Panc1 (cell line): ENCODE data around the gene AIRE.

ENCODE experiments used
- POLR2AphosphoS5 ChIP-seq: IDR thresholded peaks from 2 replicates; pipeline ENCODE4 v1.6.1; 2012; ENCODE audit warnings: mild to moderate bottlenecking, low read depth, low read length, moderate library complexity
- SIN3A ChIP-seq: IDR thresholded peaks from 2 replicates; pipeline ENCODE4 v1.6.1; 2012; ENCODE audit warnings: low read depth, mild to moderate bottlenecking, low read length, moderate library complexity, borderline replicate concordance; ENCODE audit not compliant: insufficient read depth
- TF ChIP-seq, protein P1 (sequence below): fragments of 450-650 bp; IDR thresholded peaks from 2 replicates; pipeline ENCODE4 v1.5.1; 2017; ENCODE audit warnings: mild to moderate bottlenecking
- TF ChIP-seq, protein P2 (sequence below), 2 experiments: IDR thresholded peaks; 2 replicates each; pipeline ENCODE4 v1.6.1; 2011 to 2012; ENCODE audit warnings: low read depth in 2 of 2, control low read depth in 1 of 2, low read length in 1 of 2, mild to moderate bottlenecking in 1 of 2, moderate library complexity in 1 of 2; ENCODE audit not compliant: insufficient read depth in 1 of 2

DNA sequence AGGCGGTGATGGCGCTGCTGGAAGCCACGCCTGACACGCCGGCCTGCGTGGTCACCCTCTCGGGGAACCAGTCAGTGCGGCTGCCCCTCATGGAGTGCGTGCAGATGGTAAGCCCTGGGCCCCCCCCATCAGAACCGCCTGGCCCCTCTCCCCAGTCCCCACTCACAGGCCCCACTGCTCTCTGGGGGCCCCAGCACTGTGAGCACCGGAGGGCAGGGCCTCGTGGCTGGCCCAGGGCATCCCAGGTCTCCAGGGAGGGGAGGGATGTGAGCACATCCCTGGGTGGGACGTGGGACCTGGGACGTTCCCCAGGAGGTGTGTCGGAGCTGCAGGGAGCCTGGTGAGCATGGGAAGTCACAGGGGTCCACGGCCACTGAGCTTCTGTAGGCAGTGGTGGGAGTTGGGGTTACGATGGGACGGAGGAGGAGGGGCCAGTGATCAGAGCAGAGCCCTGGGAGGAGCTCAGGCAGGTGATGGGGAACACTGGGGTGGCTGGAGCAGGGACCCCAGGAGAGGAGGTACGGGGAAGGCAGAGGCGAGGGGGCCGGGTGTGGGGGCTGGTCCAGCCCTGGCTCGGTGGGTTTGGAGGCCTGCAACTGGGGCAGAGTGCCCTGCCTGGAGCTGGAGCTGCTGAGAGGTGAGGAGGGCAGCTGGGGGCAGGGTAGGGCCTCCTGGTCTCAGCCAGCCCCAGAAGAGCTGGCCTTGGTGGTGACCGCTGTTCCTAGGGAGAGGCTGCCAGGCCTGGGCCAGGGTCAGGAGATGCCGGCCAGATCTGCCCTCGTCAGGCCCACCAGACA is 33.0 kb downstream of the AIRE start:
- TF ChIP-seq, protein P1, sequence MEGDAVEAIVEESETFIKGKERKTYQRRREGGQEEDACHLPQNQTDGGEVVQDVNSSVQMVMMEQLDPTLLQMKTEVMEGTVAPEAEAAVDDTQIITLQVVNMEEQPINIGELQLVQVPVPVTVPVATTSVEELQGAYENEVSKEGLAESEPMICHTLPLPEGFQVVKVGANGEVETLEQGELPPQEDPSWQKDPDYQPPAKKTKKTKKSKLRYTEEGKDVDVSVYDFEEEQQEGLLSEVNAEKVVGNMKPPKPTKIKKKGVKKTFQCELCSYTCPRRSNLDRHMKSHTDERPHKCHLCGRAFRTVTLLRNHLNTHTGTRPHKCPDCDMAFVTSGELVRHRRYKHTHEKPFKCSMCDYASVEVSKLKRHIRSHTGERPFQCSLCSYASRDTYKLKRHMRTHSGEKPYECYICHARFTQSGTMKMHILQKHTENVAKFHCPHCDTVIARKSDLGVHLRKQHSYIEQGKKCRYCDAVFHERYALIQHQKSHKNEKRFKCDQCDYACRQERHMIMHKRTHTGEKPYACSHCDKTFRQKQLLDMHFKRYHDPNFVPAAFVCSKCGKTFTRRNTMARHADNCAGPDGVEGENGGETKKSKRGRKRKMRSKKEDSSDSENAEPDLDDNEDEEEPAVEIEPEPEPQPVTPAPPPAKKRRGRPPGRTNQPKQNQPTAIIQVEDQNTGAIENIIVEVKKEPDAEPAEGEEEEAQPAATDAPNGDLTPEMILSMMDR: no peak
- TF ChIP-seq POLR2AphosphoS5 (no peak), SIN3A (no peak)
- TF ChIP-seq, protein P2, sequence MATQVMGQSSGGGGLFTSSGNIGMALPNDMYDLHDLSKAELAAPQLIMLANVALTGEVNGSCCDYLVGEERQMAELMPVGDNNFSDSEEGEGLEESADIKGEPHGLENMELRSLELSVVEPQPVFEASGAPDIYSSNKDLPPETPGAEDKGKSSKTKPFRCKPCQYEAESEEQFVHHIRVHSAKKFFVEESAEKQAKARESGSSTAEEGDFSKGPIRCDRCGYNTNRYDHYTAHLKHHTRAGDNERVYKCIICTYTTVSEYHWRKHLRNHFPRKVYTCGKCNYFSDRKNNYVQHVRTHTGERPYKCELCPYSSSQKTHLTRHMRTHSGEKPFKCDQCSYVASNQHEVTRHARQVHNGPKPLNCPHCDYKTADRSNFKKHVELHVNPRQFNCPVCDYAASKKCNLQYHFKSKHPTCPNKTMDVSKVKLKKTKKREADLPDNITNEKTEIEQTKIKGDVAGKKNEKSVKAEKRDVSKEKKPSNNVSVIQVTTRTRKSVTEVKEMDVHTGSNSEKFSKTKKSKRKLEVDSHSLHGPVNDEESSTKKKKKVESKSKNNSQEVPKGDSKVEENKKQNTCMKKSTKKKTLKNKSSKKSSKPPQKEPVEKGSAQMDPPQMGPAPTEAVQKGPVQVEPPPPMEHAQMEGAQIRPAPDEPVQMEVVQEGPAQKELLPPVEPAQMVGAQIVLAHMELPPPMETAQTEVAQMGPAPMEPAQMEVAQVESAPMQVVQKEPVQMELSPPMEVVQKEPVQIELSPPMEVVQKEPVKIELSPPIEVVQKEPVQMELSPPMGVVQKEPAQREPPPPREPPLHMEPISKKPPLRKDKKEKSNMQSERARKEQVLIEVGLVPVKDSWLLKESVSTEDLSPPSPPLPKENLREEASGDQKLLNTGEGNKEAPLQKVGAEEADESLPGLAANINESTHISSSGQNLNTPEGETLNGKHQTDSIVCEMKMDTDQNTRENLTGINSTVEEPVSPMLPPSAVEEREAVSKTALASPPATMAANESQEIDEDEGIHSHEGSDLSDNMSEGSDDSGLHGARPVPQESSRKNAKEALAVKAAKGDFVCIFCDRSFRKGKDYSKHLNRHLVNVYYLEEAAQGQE (IDR thresholded peaks at IDR 0.05; ENCODE audit: insufficient read depth in 1 of 2, low read depth in 2 of 2, low read length in 1 of 2): no peak
